ENCODE results near the gene PRSS27.

PRSS27 gene

GRCh38 chr16:2711370-2712062, 8.5 kb downstream of the PRSS27 start:
- Histone ChIP-seq H3K14ac (ENCODE audit: low read length) (no peak overlapping the region), H2AK5ac (ENCODE audit: low read length) (no peak overlapping the region), H3K9me3 (ENCODE audit: insufficient read depth, low read depth, low read length) (no peaks in the 10 kb centered on the region), H3K27me3 (ENCODE audit: insufficient read depth, low read length) (no peaks in the 10 kb centered on the region), H3K79me1 (ENCODE audit: low read length) (no peaks in the 10 kb centered on the region), H2BK120ac (ENCODE audit: insufficient read depth, low read length, poor library complexity) (no peak overlapping the region), H2BK5ac (ENCODE audit: low read depth, low read length, poor library complexity) (no peak overlapping the region), H2AFZ (ENCODE audit: insufficient read depth, low read length, poor library complexity) (no peak overlapping the region), H3K18ac (ENCODE audit: low read length) (no peak overlapping the region), H3K36me3 (ENCODE audit: control insufficient read depth in 1 of 2, insufficient read depth in 2 of 2, low read length in 2 of 2) (peaks cover 24 to 27% of the 10 kb centered on the region in 2 experiments), H4K91ac (ENCODE audit: low read depth, low read length) (no peak overlapping the region), H3K27ac (ENCODE audit: low read depth, low read length) (no peak overlapping the region), H3K79me2 (ENCODE audit: control insufficient read depth, insufficient read depth, low read length, poor library complexity) (no peaks in the 10 kb centered on the region), H4K8ac (ENCODE audit: low read depth, low read length) (no peak overlapping the region), H3K4me3 (ENCODE audit: low read depth, low read length) (no peak overlapping the region), H3K23ac (ENCODE audit: low read length) (no peak overlapping the region), H3K4me1 (ENCODE audit: control insufficient read depth in 1 of 2, insufficient read depth in 2 of 2, low read length in 2 of 2) (no peaks in the 10 kb centered on the region), H4K12ac (ENCODE audit: low read depth, low read length) (no peak overlapping the region), H3K9ac (ENCODE audit: low read length) (no peak overlapping the region), H3K4ac (ENCODE audit: low read depth, low read length) (no peak overlapping the region), H2BK12ac (ENCODE audit: low read length) (no peak overlapping the region), H3K4me2 (ENCODE audit: low read length) (no peak overlapping the region)
- no peak for DNase-seq
- no CpG with 5 or more reads among the region's 22 CpGs for WGBS (ENCODE audit: extremely low coverage, insufficient coverage, insufficient read length)

GRCh38 chr16:2710711-2711231, 9.3 kb downstream of the PRSS27 start:
- no peak overlapping the region for H4K8ac ChIP-seq (ENCODE audit: low read depth, low read length)
- H3K23ac ChIP-seq (ENCODE audit: low read length), result no peak overlapping the region
- H2BK120ac ChIP-seq (ENCODE audit: insufficient read depth, low read length, poor library complexity), result no peak overlapping the region
- DNase-seq, result no peak
- H4K12ac ChIP-seq (ENCODE audit: low read depth, low read length), result no peak overlapping the region
- no peaks in the 10 kb centered on the region for H3K4me1 ChIP-seq (ENCODE audit: control insufficient read depth in 1 of 2, insufficient read depth in 2 of 2, low read length in 2 of 2)
- H2BK5ac ChIP-seq (ENCODE audit: low read depth, low read length, poor library complexity), result no peak overlapping the region
- no peak overlapping the region for H3K4me2 ChIP-seq (ENCODE audit: low read length)
- no peak overlapping the region for H3K9ac ChIP-seq (ENCODE audit: low read length)
- H3K18ac ChIP-seq (ENCODE audit: low read length), result no peak overlapping the region
- no peaks in the 10 kb centered on the region for H3K79me2 ChIP-seq (ENCODE audit: control insufficient read depth, insufficient read depth, low read length, poor library complexity)
- no peak overlapping the region for H3K14ac ChIP-seq (ENCODE audit: low read length)
- no peaks in the 10 kb centered on the region for H3K27me3 ChIP-seq (ENCODE audit: insufficient read depth, low read length)
- no peaks in the 10 kb centered on the region for H3K79me1 ChIP-seq (ENCODE audit: low read length)
- no peak overlapping the region for H2AK5ac ChIP-seq (ENCODE audit: low read length)
- H3K36me3 ChIP-seq (ENCODE audit: control insufficient read depth in 1 of 2, insufficient read depth in 2 of 2, low read length in 2 of 2), result peaks cover 32% of the 10 kb centered on the region in 2 experiments
- no peak overlapping the region for H4K91ac ChIP-seq (ENCODE audit: low read depth, low read length)
- WGBS (ENCODE audit: extremely low coverage, insufficient coverage, insufficient read length), result no CpG with 5 or more reads among the region's 11 CpGs
- H3K4me3 ChIP-seq (ENCODE audit: low read depth, low read length), result peak overlapping the region; percentile 40
- no peaks in the 10 kb centered on the region for H3K9me3 ChIP-seq (ENCODE audit: insufficient read depth, low read depth, low read length)
- H3K4ac ChIP-seq (ENCODE audit: low read depth, low read length), result no peak overlapping the region
- H3K27ac ChIP-seq (ENCODE audit: low read depth, low read length), result no peak overlapping the region
- H2AFZ ChIP-seq (ENCODE audit: insufficient read depth, low read length, poor library complexity), result no peak overlapping the region
- no peak overlapping the region for H2BK12ac ChIP-seq (ENCODE audit: low read length)

- Histone ChIP-seq H2BK12ac (ENCODE audit: low read length) (no peak overlapping the region), H3K36me3 (ENCODE audit: control insufficient read depth in 1 of 2, insufficient read depth in 2 of 2, low read length in 2 of 2) (peaks cover 37 to 38% of the 10 kb centered on the region in 2 experiments), H4K91ac (ENCODE audit: low read depth, low read length) (no peak overlapping the region), H2AK5ac (ENCODE audit: low read length) (no peak overlapping the region), H3K9ac (ENCODE audit: low read length) (no peak overlapping the region), H2BK120ac (ENCODE audit: insufficient read depth, low read length, poor library complexity) (no peak overlapping the region), H3K4ac (ENCODE audit: low read depth, low read length) (no peak overlapping the region), H3K18ac (ENCODE audit: low read length) (no peak overlapping the region), H3K14ac (ENCODE audit: low read length) (no peak overlapping the region), H3K4me3 (ENCODE audit: low read depth, low read length) (no peak overlapping the region), H2AFZ (ENCODE audit: insufficient read depth, low read length, poor library complexity) (no peak overlapping the region), H3K4me1 (ENCODE audit: control insufficient read depth in 1 of 2, insufficient read depth in 2 of 2, low read length in 2 of 2) (no peaks in the 10 kb centered on the region), H3K4me2 (ENCODE audit: low read length) (no peak overlapping the region), H2BK5ac (ENCODE audit: low read depth, low read length, poor library complexity) (no peak overlapping the region), H3K23ac (ENCODE audit: low read length) (no peak overlapping the region), H3K27me3 (ENCODE audit: insufficient read depth, low read length) (no peaks in the 10 kb centered on the region), H4K12ac (ENCODE audit: low read depth, low read length) (no peak overlapping the region), H3K79me2 (ENCODE audit: control insufficient read depth, insufficient read depth, low read length, poor library complexity) (no peaks in the 10 kb centered on the region), H3K79me1 (ENCODE audit: low read length) (no peaks in the 10 kb centered on the region), H3K9me3 (ENCODE audit: insufficient read depth, low read depth, low read length) (no peaks in the 10 kb centered on the region), H3K27ac (ENCODE audit: low read depth, low read length) (no peak overlapping the region), H4K8ac (ENCODE audit: low read depth, low read length) (no peak overlapping the region)
- no CpG with 5 or more reads among the region's 20 CpGs for WGBS (ENCODE audit: extremely low coverage, insufficient coverage, insufficient read length)
- DNase-seq, result no peak
Measured at GRCh38 chr16:2710021-2710710, 9.9 kb downstream of the PRSS27 start.

GRCh38 chr16:2709588-2709984, 10.4 kb downstream of the PRSS27 start:
- no peak overlapping the region for H2BK12ac ChIP-seq (ENCODE audit: low read length)
- H3K27ac ChIP-seq (ENCODE audit: low read depth, low read length), result no peak overlapping the region
- H3K18ac ChIP-seq (ENCODE audit: low read length), result no peak overlapping the region
- H3K9ac ChIP-seq (ENCODE audit: low read length), result no peak overlapping the region
- H3K23ac ChIP-seq (ENCODE audit: low read length), result no peak overlapping the region
- peaks cover 43 to 44% of the 10 kb centered on the region in 2 experiments for H3K36me3 ChIP-seq (ENCODE audit: control insufficient read depth in 1 of 2, insufficient read depth in 2 of 2, low read length in 2 of 2)
- H3K4me2 ChIP-seq (ENCODE audit: low read length), result no peak overlapping the region
- no peak overlapping the region for H2BK120ac ChIP-seq (ENCODE audit: insufficient read depth, low read length, poor library complexity)
- DNase-seq, result peak in 1 of 2 donors; percentile 38
- no CpG with 5 or more reads among the region's 10 CpGs for WGBS (ENCODE audit: extremely low coverage, insufficient coverage, insufficient read length)
- H3K79me2 ChIP-seq (ENCODE audit: control insufficient read depth, insufficient read depth, low read length, poor library complexity), result no peaks in the 10 kb centered on the region
- no peak overlapping the region for H4K12ac ChIP-seq (ENCODE audit: low read depth, low read length)
- no peak overlapping the region for H4K8ac ChIP-seq (ENCODE audit: low read depth, low read length)
- no peaks in the 10 kb centered on the region for H3K4me1 ChIP-seq (ENCODE audit: control insufficient read depth in 1 of 2, insufficient read depth in 2 of 2, low read length in 2 of 2)
- H4K91ac ChIP-seq (ENCODE audit: low read depth, low read length), result no peak overlapping the region
- H3K4me3 ChIP-seq (ENCODE audit: low read depth, low read length), result no peak overlapping the region
- no peak overlapping the region for H2BK5ac ChIP-seq (ENCODE audit: low read depth, low read length, poor library complexity)
- no peaks in the 10 kb centered on the region for H3K79me1 ChIP-seq (ENCODE audit: low read length)
- no peak overlapping the region for H2AK5ac ChIP-seq (ENCODE audit: low read length)
- H3K9me3 ChIP-seq (ENCODE audit: insufficient read depth, low read depth, low read length), result no peaks in the 10 kb centered on the region
- H2AFZ ChIP-seq (ENCODE audit: insufficient read depth, low read length, poor library complexity), result no peak overlapping the region
- no peaks in the 10 kb centered on the region for H3K27me3 ChIP-seq (ENCODE audit: insufficient read depth, low read length)
- H3K4ac ChIP-seq (ENCODE audit: low read depth, low read length), result no peak overlapping the region
- no peak overlapping the region for H3K14ac ChIP-seq (ENCODE audit: low read length)

Data from trophoblast cell (in vitro differentiated cells and primary cell).